Thymus (tissue), 11 donors: ENCODE measurements around the gene GP5. TPM values are rescaled to one million over a fixed set of nuclear protein-coding genes. Genes with fewer than 3 reads are reported as not detected.

Experiments
- DNase-seq, 9 donors: peaks; one replicate each; pipeline ENCODE4 v3.0.0-alpha.2; 2013; ENCODE audit warnings: low spot score in 9 of 9, low read depth in 6 of 9, missing footprints in 1 of 9
- H3K27ac ChIP-seq, 2 donors: one replicate each; pipeline ENCODE4 v1.5.1; 2013; ENCODE audit warnings: control low read depth in 1 of 2, low read depth in 1 of 2, low read length in 1 of 2, mild to moderate bottlenecking in 1 of 2, moderate library complexity in 1 of 2
- H3K27me3 ChIP-seq, 2 donors: one replicate each; pipeline ENCODE4 v1.5.1; 2013; ENCODE audit warnings: low read length in 1 of 2; ENCODE audit not compliant: control insufficient read depth in 2 of 2, insufficient read depth in 1 of 2
- H3K36me3 ChIP-seq, 2 donors: one replicate each; pipeline ENCODE4 v1.5.1; 2013; ENCODE audit warnings: low read length in 1 of 2, mild to moderate bottlenecking in 1 of 2, moderate library complexity in 1 of 2; ENCODE audit not compliant: control insufficient read depth in 2 of 2, insufficient read depth in 2 of 2
- H3K4me1 ChIP-seq, 2 donors: one replicate each; pipeline ENCODE4 v1.5.1; 2013; ENCODE audit warnings: low read length in 2 of 2; ENCODE audit not compliant: control insufficient read depth in 2 of 2, insufficient read depth in 2 of 2
- H3K4me3 ChIP-seq, 2 donors: one replicate each; pipeline ENCODE4 v1.5.1; 2013; ENCODE audit warnings: low read length in 2 of 2, control low read depth in 1 of 2, mild to moderate bottlenecking in 1 of 2
- H3K9me3 ChIP-seq, 2 donors: one replicate each; pipeline ENCODE4 v1.5.1; 2013; ENCODE audit warnings: low read length in 1 of 2, mild to moderate bottlenecking in 1 of 2; ENCODE audit not compliant: control insufficient read depth in 2 of 2, insufficient read depth in 1 of 2
- whole genome bisulfite sequencing: extraction: QIAGEN DNeasy Blood & Tissue Kit; methylation state at CpG from one replicate; pipeline ENCODE4 v1.1.7; 2013; 5-methylcytosine and 5-hydroxymethylcytosine counted together
- polyA plus RNA-seq: library from polyadenylated mRNA; stranded (reverse); fragments of 200-250 nt; gene quantifications from one replicate; pipeline ENCODE4 v1.2.3, GENCODE V29; 2013
- total RNA-seq: library from RNA; stranded (reverse); fragments of 120-200 nt; gene quantifications from one replicate; pipeline ENCODE4 v1.2.4, GENCODE V29; 2013
- donor health status: healthy.

The GP5 gene
- total and polyA plus RNA-seq, 2 donors = 0.14 to 0.64 TPM

DNA sequence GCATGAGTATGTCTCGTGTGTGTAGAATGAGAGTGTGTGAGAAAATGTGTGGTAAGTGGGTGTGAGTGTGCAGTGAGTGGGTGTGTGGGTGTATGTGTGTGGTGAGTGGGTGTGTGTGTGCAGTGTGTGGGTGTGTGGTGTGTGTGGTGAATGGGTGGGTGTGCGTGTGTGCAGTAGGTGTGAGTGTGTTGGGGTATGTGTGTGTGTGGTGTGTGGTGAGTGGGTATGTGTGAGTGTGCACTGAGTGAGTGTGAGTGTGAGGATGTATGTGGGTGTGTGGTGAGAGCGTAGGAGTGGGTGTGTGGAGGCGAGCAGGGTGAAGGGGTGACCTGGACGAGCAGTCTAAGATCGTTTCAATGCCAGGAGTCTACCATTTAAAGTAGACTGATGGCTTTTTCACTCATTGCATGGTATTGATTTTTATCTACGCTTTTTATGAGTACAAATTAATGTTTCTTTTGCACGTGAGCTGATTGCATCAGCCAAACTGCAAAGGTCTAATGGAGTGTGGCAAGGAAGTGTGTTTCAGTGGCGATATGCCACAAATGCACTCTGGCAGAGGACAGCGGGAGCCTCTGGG lies 46.3 kb downstream of the GP5 start:
- DNase-seq = no peak
- H3K27me3 ChIP-seq = peaks cover 0 to under 1% of the 10 kb centered on the region in 2 donors
- no peaks in the 10 kb centered on the region for H3K9me3 ChIP-seq
- H3K27ac ChIP-seq = no peak overlapping the region
- no peaks in the 10 kb centered on the region for H3K36me3 ChIP-seq
- no peak overlapping the region for H3K4me3 ChIP-seq
- WGBS = 97% methylated on average over 10 of the region's 10 CpGs
- peaks cover 0 to 3% of the 10 kb centered on the region in 2 donors for H3K4me1 ChIP-seq

- Histone ChIP-seq H3K4me1 (peaks cover 0 to 3% of the 10 kb centered on the region in 2 donors), H3K4me3 (no peak overlapping the region), H3K27me3 (no peaks in the 10 kb centered on the region), H3K9me3 (no peaks in the 10 kb centered on the region), H3K27ac (no peak overlapping the region), H3K36me3 (no peaks in the 10 kb centered on the region)
- 90% methylated on average over 14 of the region's 14 CpGs for WGBS
- DNase-seq = no peak
Observed at GRCh38 chr3:194351952-194352536, 47.0 kb downstream of the GP5 start.

DNA sequence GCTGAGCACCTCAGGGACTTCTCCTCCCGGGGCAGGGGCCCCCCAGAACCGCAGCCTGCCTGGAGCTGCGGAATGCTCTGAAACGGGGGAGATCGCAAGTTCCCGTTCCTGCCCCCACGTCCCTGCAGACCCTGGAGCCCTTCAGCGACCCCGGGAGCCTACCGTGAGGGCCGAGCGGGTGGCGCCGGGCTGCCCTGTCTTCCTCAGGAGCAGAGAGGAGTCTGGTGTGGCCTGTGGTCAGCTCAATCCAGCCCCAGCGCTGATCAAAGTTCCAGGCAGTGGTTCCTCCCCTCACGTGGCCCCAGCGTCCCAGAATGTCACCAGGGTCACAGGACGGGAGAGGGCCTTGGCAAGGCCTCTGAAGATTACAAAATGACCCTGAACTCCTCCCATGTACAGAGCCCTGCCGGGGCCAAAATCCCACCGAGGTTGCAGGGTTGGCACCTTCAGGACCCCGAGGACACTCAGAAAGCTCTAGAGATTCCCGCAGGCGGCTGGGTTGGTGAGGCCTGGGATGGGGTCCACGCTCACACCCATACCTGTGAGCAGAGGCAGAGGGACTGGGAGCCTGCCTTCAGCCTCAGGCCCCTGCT lies 47.9 kb downstream of the GP5 start, which contains the start of gene CPN2:
Gene CPN2, minus strand, starts transcription at position 249 of the 593 bp plus-strand sequence. CDS start 8,626 bp downstream, outside the sequence.
- 97% methylated on average over 24 of the region's 24 CpGs for WGBS
- Histone ChIP-seq H3K9me3 (no peaks in the 10 kb centered on the region), H3K27me3 (no peaks in the 10 kb centered on the region), H3K36me3 (no peaks in the 10 kb centered on the region), H3K27ac (no peak within 1 kb of the TSS), H3K4me1 (peaks cover 0 to 3% of the 10 kb centered on the region in 2 donors), H3K4me3 (no peak within 1 kb of the TSS)
- no peak for DNase-seq

- Histone ChIP-seq H3K36me3 (no peaks in the 10 kb centered on the region), H3K27me3 (no peaks in the 10 kb centered on the region)
- 89% methylated on average over 3 of the region's 3 CpGs for WGBS
Observed at GRCh38 chr3:194350726-194351071, 48.4 kb downstream of the GP5 start.

DNA sequence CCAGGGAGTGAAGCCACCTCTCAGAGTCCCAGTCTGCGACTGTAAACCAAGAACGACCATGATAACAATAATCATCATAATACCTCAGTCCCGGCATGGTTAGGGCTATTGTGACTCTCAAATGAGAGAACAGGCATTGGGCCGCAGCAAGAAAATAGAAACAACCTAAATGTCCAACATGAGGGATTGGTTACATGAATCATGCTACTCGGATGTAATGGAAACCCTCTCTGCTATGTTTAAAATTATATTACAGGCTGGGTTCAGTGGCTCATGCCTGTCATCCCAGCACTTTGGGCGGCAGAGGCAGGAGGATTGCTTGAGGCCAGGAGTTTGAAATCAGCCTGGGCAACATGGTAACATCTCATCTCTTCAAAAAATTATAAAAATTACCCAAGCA lies 50.7 kb downstream of the GP5 start:
- Histone ChIP-seq H3K36me3 (no peaks in the 10 kb centered on the region), H3K4me3 (no peak overlapping the region), H3K27ac (no peak overlapping the region), H3K27me3 (peaks cover 0 to 4% of the 10 kb centered on the region in 2 donors), H3K9me3 (no peaks in the 10 kb centered on the region), H3K4me1 (no peaks in the 10 kb centered on the region)
- 92% methylated on average over 6 of the region's 6 CpGs for WGBS
- DNase-seq = no peak

More at GRCh38 chr3:194350726-194351071, 48.4 kb downstream of the GP5 start:
- H3K4me3 ChIP-seq = no peak overlapping the region
- H3K4me1 ChIP-seq = peaks cover 0 to 3% of the 10 kb centered on the region in 2 donors
- DNase-seq = no peak
- no peak overlapping the region for H3K27ac ChIP-seq
- H3K9me3 ChIP-seq = no peaks in the 10 kb centered on the region

GRCh38 chr3:194346621-194347020 lies 52.4 kb downstream of the GP5 start:
- 93% methylated on average over 5 of the region's 5 CpGs for WGBS

GRCh38 chr3:194346035-194346434 lies 53.0 kb downstream of the GP5 start:
- no peaks in the 10 kb centered on the region for H3K36me3 ChIP-seq
- H3K27ac ChIP-seq = no peak overlapping the region
- peaks cover 0 to 25% of the 10 kb centered on the region in 2 donors for H3K27me3 ChIP-seq
- H3K4me1 ChIP-seq = no peaks in the 10 kb centered on the region
- no peaks in the 10 kb centered on the region for H3K9me3 ChIP-seq
- DNase-seq = no peak
- H3K4me3 ChIP-seq = no peak overlapping the region
- WGBS = 89% methylated on average over 9 of the region's 9 CpGs

More at GRCh38 chr3:194346621-194347020, 52.4 kb downstream of the GP5 start:
- no peaks in the 10 kb centered on the region for H3K4me1 ChIP-seq
- DNase-seq = no peak
- H3K4me3 ChIP-seq = no peak overlapping the region
- H3K27ac ChIP-seq = no peak overlapping the region
- H3K27me3 ChIP-seq = peaks cover 0 to 19% of the 10 kb centered on the region in 2 donors
- no peaks in the 10 kb centered on the region for H3K36me3 ChIP-seq
- H3K9me3 ChIP-seq = no peaks in the 10 kb centered on the region

Other genes with a start within 250 kb of the GP5 start
- gene CPN2, start 47.9 kb downstream of the GP5 start, total RNA-seq = 0.05 TPM
- 0.07 TPM for gene CPN2, start 47.9 kb downstream of the GP5 start, polyA plus RNA-seq
- 0.33 TPM for gene LRRC15, start 29.5 kb downstream of the GP5 start, total RNA-seq
- gene LRRC15, start 29.5 kb downstream of the GP5 start, polyA plus RNA-seq = 0.55 TPM
- gene ATP13A3, start 87.7 kb upstream of the GP5 start, total RNA-seq = 40.1 TPM
- 18.9 TPM for gene ATP13A3, start 87.7 kb upstream of the GP5 start, polyA plus RNA-seq
- gene TMEM44, start 234.2 kb upstream of the GP5 start, total RNA-seq = 2.4 TPM
- 7.1 TPM for gene TMEM44, start 234.2 kb upstream of the GP5 start, polyA plus RNA-seq